Inflammatory macrophage treated with lipopolysaccharide for 4 hours (primary cell): ENCODE measurements around the gene IBA57.

Experiments
- DNase-seq: peaks from one replicate; pipeline ENCODE4 v3.0.0-alpha.2; 2020

IBA57 gene

GRCh38 chr1:228145463-228146416, 19.9 kb upstream of the IBA57 start:
- no peak for DNase-seq

DNA sequence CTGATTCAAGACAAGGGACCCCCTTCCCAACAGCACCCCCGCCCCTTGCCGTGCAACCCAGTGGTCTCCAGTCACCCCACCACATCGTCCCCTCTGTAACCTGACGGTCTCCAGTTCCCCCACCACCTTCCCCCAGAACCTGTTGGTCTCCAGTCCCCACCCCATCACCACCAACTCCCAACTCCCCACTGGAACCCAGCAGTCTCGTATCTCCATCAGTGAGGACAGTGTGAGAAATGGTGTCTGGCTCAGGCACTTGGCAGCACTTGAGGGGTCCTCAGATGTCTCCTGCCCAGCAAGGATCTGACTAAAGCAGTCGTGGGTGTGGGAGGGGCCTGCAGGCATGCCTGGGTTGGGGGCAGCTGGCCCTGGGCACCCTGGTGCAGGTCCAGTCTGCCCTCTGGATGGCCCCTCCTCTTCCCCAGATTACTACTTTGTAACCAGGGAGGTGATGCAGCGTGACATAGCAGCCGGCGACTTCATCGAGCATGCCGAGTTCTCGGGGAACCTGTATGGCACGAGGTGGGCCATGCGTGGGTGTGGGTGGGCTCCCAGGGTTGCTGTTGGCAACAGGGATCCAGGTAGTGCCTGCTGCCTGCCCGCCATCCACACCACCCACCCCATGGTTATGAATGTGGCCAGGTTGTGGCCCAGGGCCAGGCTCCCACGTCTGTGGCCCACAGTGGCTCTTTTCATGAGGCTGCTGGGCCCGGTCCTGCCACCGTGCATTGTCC, 19.0 kb upstream of the IBA57 start:
- DNase-seq: no peak

GRCh38 chr1:228147151-228147693, 18.4 kb upstream of the IBA57 start:
- no peak for DNase-seq

DNA sequence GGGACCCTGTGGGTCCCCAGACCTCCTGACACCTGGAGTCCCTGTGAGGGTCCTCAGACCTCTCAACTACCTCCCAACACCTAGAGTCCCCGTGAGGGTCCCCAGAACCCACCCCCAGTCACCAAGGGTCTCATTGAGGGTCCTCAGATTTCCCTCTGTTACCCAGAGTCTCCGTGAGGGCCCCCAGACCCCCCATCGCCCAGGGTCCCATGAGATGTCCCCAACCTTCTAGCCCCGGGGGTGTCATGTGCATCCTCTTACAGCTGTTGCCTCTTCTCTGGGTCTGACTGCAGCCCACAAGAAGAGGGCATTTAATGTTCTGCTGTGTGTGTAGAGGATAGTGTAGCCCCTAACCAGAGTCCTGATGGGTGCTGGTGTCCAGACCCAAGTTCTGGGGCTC, 17.8 kb upstream of the IBA57 start:
- no peak for DNase-seq

GRCh38 chr1:228148196-228148861, 17.3 kb upstream of the IBA57 start:
- no peak for DNase-seq

- no peak for DNase-seq
Measured at GRCh38 chr1:228148935-228149405, 16.6 kb upstream of the IBA57 start.

DNA sequence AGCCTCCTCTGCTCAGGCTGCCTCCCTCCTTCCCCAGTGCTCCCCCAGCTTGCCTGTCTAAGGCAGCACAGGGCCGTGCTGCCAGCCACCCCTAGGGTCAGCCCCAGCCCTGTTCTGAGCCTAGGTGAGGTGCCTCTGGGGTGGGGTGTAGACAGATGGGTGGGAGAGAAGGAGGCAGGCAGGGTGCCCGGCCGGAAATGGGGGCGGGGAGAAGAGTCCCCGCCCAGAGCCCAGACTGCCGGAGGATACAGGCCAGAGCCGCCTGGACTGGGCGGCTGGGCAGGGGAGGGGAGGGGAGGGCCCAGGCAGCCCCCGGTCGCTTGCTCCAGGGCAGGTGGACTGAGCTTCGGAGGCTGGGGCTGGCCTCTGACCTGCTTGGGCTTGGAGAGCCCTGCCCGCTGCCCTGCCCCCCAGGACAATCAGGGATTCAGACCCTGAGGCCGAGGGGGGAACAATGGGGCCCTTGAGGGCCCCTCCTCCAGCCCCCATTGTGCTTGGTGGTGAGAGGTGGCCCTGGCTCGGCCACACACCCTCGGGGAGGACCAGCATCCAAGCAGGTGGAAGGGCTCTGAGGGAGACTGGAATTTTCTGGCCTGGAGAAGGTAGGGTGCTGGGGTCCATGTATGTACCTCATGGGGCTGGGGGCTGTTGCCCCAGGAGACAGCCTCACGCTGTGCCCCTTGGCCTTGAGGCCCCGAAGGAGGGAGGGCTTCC, 16.0 kb upstream of the IBA57 start, which contains the start of gene GJC2:
Gene GJC2 (plus strand): TSS at position 525 of the 714 bp plus-strand sequence. CDS start 7,829 bp downstream, outside the sequence.
- no peak for DNase-seq

- no peak for DNase-seq
Measured at GRCh38 chr1:228150120-228150460, 15.5 kb upstream of the IBA57 start.

DNA sequence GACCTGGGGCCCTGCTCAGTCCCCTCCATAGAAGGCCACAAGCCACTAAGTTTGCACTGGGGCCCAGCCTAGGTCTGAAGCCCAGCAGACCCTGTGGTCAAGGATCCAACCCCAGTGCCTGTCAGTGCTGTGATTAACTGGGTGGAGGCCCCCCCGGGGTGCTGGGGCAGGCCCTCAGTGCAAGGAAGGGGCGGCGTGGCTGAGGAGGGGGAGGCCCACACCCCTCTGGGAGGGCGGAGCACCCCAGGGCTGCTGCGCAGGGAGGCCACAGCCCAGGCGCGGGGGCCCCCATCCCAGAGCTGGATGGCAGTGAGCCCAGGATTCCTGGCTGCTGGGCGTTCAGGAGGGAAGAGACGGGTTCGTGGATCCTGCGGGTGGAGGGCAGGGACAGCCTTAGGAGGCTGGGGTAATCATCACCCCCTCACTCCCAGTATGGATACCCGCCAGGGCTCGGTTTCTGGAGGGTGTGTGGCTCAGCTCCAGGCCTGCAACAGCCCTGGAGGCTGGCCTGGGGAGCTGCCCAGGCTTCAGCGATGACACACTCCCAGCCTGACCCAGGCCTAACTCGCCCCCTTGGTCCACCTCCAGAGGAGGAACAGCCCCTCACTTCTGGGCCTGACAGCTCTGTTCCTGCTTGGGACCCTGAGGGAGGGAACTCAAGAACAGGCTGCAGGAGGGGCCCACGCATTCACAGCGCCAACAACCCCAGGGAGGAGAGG, 15.0 kb upstream of the IBA57 start:
- DNase-seq: no peak

GRCh38 chr1:228151180-228151925, 14.3 kb upstream of the IBA57 start:
- no peak for DNase-seq

GRCh38 chr1:228152097-228152917, 13.3 kb upstream of the IBA57 start:
- DNase-seq: no peak

- DNase-seq: no peak
Measured at GRCh38 chr1:228152918-228153258, 12.7 kb upstream of the IBA57 start.

- no peak for DNase-seq
Measured at GRCh38 chr1:228154021-228154669, 11.5 kb upstream of the IBA57 start.

DNA sequence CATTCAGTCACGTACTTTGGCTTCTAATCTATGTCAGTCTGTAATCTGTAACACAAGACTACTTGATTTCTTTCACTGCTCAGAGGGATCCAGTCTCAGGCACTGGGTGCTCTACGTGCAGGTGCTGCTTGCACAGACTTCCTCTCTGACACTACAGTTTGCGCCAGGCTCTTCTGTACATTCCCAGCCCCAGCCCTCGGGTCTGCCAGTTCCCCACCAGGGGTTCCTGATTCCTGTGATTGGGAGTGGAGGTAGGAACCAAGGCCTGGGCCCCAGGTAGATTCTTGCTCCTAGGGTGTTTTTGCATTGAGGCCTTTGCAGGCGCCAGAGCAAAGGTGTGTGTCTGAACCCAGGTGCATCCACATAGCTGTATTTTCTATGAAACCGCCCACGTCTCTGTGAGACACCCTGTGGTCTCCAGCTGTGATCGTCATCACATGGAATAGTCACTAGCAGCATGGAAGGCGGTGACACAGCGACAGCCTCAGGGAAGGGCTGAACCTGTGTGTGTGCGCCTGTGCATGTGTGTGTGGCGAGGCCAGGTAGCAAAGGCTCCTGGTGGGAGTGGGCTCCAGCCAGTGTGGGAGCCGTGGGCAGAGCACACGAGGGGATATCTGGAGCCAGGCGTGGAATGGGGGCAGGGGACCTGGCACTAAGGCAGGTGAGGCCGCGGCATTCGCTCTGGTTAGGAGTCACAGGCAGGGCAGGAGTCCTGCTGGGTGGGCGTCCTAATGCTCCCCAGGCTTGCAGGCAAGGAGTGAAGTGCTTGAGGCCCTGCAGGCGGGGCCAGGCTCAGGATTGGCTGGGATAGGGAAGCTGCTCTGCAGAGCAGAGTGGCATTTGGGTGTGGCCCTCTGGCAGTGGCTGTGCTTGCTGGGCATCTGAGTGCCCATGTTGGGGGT, 10.7 kb upstream of the IBA57 start:
- no peak for DNase-seq

DNA sequence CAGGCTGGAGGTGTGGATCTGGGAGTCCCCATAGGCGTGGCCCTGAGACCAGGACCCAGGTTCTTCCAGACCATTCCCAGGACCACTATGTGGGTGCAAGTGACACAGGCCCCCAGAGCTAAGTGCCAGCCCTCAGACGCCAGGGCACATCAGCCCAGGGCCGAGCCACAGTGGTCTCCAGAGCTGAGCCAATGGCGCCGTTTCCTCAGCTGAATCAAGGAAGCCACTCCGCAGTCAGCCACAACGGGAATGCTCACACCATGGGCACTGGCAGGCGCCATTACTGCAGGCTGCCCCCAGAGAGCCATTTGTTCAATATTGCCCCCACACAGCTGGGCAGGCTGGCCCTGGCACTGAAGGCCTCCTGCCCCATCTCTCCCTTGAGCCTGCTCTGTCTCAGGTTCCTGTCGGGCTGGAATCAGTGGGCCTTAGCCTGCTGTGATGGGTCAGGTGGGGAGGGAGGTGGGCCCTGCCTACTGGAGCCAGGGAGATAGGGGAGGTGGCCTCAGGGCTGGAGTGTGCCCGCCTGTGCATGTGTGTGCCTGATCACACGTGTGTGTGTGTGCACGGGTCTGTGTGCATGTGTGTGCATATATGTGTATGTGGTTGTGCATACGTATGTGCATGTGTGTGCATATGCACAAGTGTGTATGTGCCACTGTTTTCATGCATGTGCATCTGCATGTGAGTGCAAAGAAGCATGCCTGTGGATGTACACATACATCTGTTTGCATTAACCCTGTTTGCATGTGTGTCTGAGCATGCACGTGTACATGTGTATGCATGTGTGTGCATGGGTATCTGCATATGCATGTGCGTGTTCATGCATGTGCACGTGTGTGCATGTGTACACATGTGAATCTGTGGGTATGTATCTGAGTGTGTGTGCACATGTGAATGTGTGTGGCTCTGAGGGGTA, 9.7 kb upstream of the IBA57 start:
- DNase-seq: no peak

DNA sequence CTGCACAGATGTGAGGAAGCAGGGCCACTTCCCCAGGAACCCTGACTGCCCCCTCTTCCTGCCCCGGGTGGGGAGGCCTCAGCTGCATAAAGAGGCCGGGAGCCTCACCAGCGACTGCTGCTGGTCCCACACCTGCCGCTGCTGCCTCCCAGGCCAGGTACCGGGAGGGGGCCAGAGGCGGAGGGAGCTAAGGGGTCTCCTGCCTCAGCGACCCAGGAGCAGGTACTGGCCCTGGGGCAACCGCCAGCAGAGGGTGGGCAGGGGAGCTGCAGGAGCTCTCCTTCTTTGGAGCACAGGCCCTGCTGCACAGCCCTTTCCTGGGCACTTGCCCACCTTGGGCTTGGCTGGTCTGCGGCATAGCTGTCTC, 9.1 kb upstream of the IBA57 start:
- DNase-seq: no peak

GRCh38 chr1:228156941-228157728, 8.5 kb upstream of the IBA57 start:
- no peak for DNase-seq
